Skeletal muscle satellite cell (primary cell): Measurements from ENCODE around the gene LMAN2L.

Experiments used
- H3K27me3 ChIP-seq: 2 replicates; pipeline ENCODE4 v1.7.0; 2013; ENCODE audit warnings: low read length; ENCODE audit not compliant: control insufficient read depth, insufficient read depth
- H3K36me3 ChIP-seq: 2 replicates; pipeline ENCODE4 v1.7.0; 2013; ENCODE audit warnings: mild to moderate bottlenecking, control low read depth, low read length; ENCODE audit not compliant: insufficient read depth
- H3K4me1 ChIP-seq: 2 replicates; pipeline ENCODE4 v1.7.0; 2013; ENCODE audit warnings: low read length; ENCODE audit not compliant: control insufficient read depth, insufficient read depth
- H3K4me2 ChIP-seq: 2 replicates; pipeline ENCODE4 v1.7.0; 2013; ENCODE audit warnings: mild to moderate bottlenecking, low read length
- H3K4me3 ChIP-seq: 2 replicates; pipeline ENCODE4 v1.7.0; 2013; ENCODE audit warnings: low read length
- H3K9ac ChIP-seq: 2 replicates; pipeline ENCODE4 v1.7.0; 2013; ENCODE audit warnings: mild to moderate bottlenecking, low read depth, low read length, moderate library complexity
- H3K9me3 ChIP-seq: replicated peaks from 2 replicates; pipeline ENCODE4 v1.7.0; 2013; ENCODE audit warnings: mild to moderate bottlenecking, control low read depth, low read length

Gene LMAN2L

GRCh38 chr2:96689431-96689991 lies 50.4 kb downstream of the LMAN2L start:
- Histone ChIP-seq H3K27me3 (peaks cover 18% of the 10 kb centered on the region), H3K36me3 (no peaks in the 10 kb centered on the region), H3K4me2 (no peak overlapping the region), H3K4me1 (no peaks in the 10 kb centered on the region), H3K9me3 (no peaks in the 10 kb centered on the region), H3K4me3 (no peak overlapping the region), H3K9ac (no peak overlapping the region)

GRCh38 chr2:96688649-96689430 lies 51.0 kb downstream of the LMAN2L start:
- Histone ChIP-seq H3K27me3 (peaks cover 24% of the 10 kb centered on the region), H3K4me2 (no peak overlapping the region), H3K9me3 (no peaks in the 10 kb centered on the region), H3K36me3 (no peaks in the 10 kb centered on the region), H3K9ac (no peak overlapping the region), H3K4me1 (no peaks in the 10 kb centered on the region), H3K4me3 (no peak overlapping the region)

GRCh38 chr2:96687711-96688640 lies 51.9 kb downstream of the LMAN2L start:
- no peaks in the 10 kb centered on the region for H3K4me1 ChIP-seq
- no peak overlapping the region for H3K4me3 ChIP-seq
- no peaks in the 10 kb centered on the region for H3K36me3 ChIP-seq
- H3K9me3 ChIP-seq, result no peaks in the 10 kb centered on the region
- H3K4me2 ChIP-seq, result no peak overlapping the region
- H3K27me3 ChIP-seq, result peaks cover 24% of the 10 kb centered on the region
- H3K9ac ChIP-seq, result no peak overlapping the region

- H3K4me1 ChIP-seq, result no peaks in the 10 kb centered on the region
- no peak overlapping the region for H3K4me3 ChIP-seq
- H3K9me3 ChIP-seq, result no peaks in the 10 kb centered on the region
- no peak overlapping the region for H3K9ac ChIP-seq
- no peak overlapping the region for H3K4me2 ChIP-seq
- H3K27me3 ChIP-seq, result peaks cover 24% of the 10 kb centered on the region
- H3K36me3 ChIP-seq, result no peaks in the 10 kb centered on the region
These were observed 52.6 kb downstream of the LMAN2L start for GRCh38 chr2:96687266-96687665.

GRCh38 chr2:96685577-96686459 lies 54.0 kb downstream of the LMAN2L start:
- H3K4me3 ChIP-seq, result no peak overlapping the region

GRCh38 chr2:96684883-96685576 lies 54.8 kb downstream of the LMAN2L start:
- no peak overlapping the region for H3K4me2 ChIP-seq
- no peaks in the 10 kb centered on the region for H3K36me3 ChIP-seq
- H3K9ac ChIP-seq, result no peak overlapping the region
- no peak overlapping the region for H3K4me3 ChIP-seq
- H3K4me1 ChIP-seq, result no peaks in the 10 kb centered on the region
- no peaks in the 10 kb centered on the region for H3K9me3 ChIP-seq
- peaks cover 31% of the 10 kb centered on the region for H3K27me3 ChIP-seq

More at GRCh38 chr2:96685577-96686459, 54.0 kb downstream of the LMAN2L start:
- Histone ChIP-seq H3K9ac (no peak overlapping the region), H3K4me1 (no peaks in the 10 kb centered on the region), H3K9me3 (no peaks in the 10 kb centered on the region), H3K4me2 (no peak overlapping the region), H3K36me3 (no peaks in the 10 kb centered on the region), H3K27me3 (peaks cover 24% of the 10 kb centered on the region)

- Histone ChIP-seq H3K9me3 (no peaks in the 10 kb centered on the region), H3K4me1 (no peaks in the 10 kb centered on the region), H3K4me3 (no peak overlapping the region), H3K9ac (no peak overlapping the region), H3K4me2 (no peak overlapping the region), H3K27me3 (peaks cover 40% of the 10 kb centered on the region), H3K36me3 (no peaks in the 10 kb centered on the region)
These were observed 55.7 kb downstream of the LMAN2L start for GRCh38 chr2:96683972-96684820.

GRCh38 chr2:96683307-96683706 lies 56.6 kb downstream of the LMAN2L start:
- Histone ChIP-seq H3K4me1 (no peaks in the 10 kb centered on the region), H3K4me3 (no peak overlapping the region), H3K9me3 (no peaks in the 10 kb centered on the region), H3K4me2 (no peak overlapping the region), H3K36me3 (no peaks in the 10 kb centered on the region), H3K9ac (no peak overlapping the region), H3K27me3 (peaks cover 40% of the 10 kb centered on the region)

- H3K9me3 ChIP-seq, result no peaks in the 10 kb centered on the region
- H3K4me2 ChIP-seq, result no peak overlapping the region
- H3K4me1 ChIP-seq, result no peaks in the 10 kb centered on the region
- H3K27me3 ChIP-seq, result peaks cover 40% of the 10 kb centered on the region
- no peak overlapping the region for H3K9ac ChIP-seq
- no peak overlapping the region for H3K4me3 ChIP-seq
- H3K36me3 ChIP-seq, result no peaks in the 10 kb centered on the region
These were observed 58.3 kb downstream of the LMAN2L start for GRCh38 chr2:96681540-96681939.
